Endothelial cell of umbilical vein (primary cell): ENCODE measurements around the gene CTNNA2. TPM values are rescaled to one million over a fixed set of nuclear protein-coding genes. Genes with fewer than 3 reads are reported as not detected.

Source experiments
- BruUV-seq: library from RNA; stranded (reverse); fragments of 400-500 nt; replicated peaks from 2 replicates; lab custom pipeline; 2021; lab: Mats Ljungman, UMichigan
- CTCF ChIA-PET: fragments of 300-600, 350-600 bp; sonication (Branson Sonifier 250); formaldehyde crosslinking; loops from one replicate; lab custom pipeline; 2021; ENCODE audit warnings: antibody characterized with exemption, inconsistent platforms; lab: Charles Lee
- POLR2A ChIA-PET: fragments of 300-600, 350-600 bp; sonication (Branson Sonifier 250); formaldehyde crosslinking; loops from one replicate; lab custom pipeline; 2021; ENCODE audit warnings: antibody characterized with exemption, inconsistent platforms; lab: Charles Lee
- DNase-seq: peaks from one replicate; pipeline ENCODE4 v3.0.0-alpha.2; 2011; ENCODE audit warnings: low read depth, low spot score
- FAIRE-seq: peaks from 2 replicates; lab custom pipeline; 2011; peaks lifted over from hg19 to GRCh38; lab: Jason Lieb, UNC
- H2AFZ ChIP-seq: 2 replicates; pipeline ENCODE4 v1.6.0; 2012; ENCODE audit warnings: low read depth, low read length, control low read depth, inconsistent platforms
- H3K27ac ChIP-seq: 2 replicates; pipeline ENCODE4 v1.5.1; 2011; ENCODE audit warnings: low read depth, mild to moderate bottlenecking, control low read depth, low read length, moderate library complexity; ENCODE audit not compliant: insufficient read depth
- H3K27me3 ChIP-seq, 2 experiments: 2 replicates each; pipeline versions ENCODE4 v1.6.0 to v1.6.1; 2011; ENCODE audit warnings: low read length in 2 of 2, mixed read lengths in 1 of 2; ENCODE audit not compliant: control insufficient read depth in 2 of 2, insufficient read depth in 2 of 2
- H3K36me3 ChIP-seq, 2 experiments: 2 replicates in 1 of 2; 3 replicates in 1 of 2; pipeline ENCODE4 v1.5.1; 2011; ENCODE audit warnings: low read length in 2 of 2, mild to moderate bottlenecking in 1 of 2, moderate library complexity in 1 of 2; ENCODE audit not compliant: control insufficient read depth in 2 of 2, insufficient read depth in 2 of 2; ENCODE audit errors: extremely low read depth in 1 of 2
- H3K4me1 ChIP-seq: 3 replicates; pipeline ENCODE4 v1.5.1; 2011; ENCODE audit warnings: mild to moderate bottlenecking, low read length; ENCODE audit not compliant: control insufficient read depth, insufficient read depth; ENCODE audit errors: extremely low read depth
- H3K4me2 ChIP-seq: 2 replicates; pipeline ENCODE4 v1.6.1; 2011; ENCODE audit warnings: low read length, control low read depth, mixed read lengths; ENCODE audit not compliant: insufficient read depth
- H3K4me3 ChIP-seq, 3 experiments: fragments of 200-600 bp in 1 of 3; sonication (generic), shearing (Covaris generic) in 1 of 3; replicated peaks in 1 of 3; 2 replicates each; pipeline ENCODE4 v1.5.1; 2011 to 2016; ENCODE audit warnings: control low read depth in 3 of 3, low read length in 3 of 3, mild to moderate bottlenecking in 2 of 3, inconsistent platforms in 1 of 3, low read depth in 1 of 3, moderate library complexity in 1 of 3; ENCODE audit not compliant: insufficient read depth in 1 of 3
- H3K79me2 ChIP-seq: 2 replicates; pipeline ENCODE4 v1.6.0; 2012; ENCODE audit warnings: low read length, inconsistent platforms; ENCODE audit not compliant: control insufficient read depth, insufficient read depth
- H3K9ac ChIP-seq: replicated peaks from 2 replicates; pipeline ENCODE3; 2011; ENCODE audit warnings: low read length, control low read depth; ENCODE audit not compliant: insufficient read depth; ENCODE audit errors: extremely low read depth
- H3K9me1 ChIP-seq: replicated peaks from 3 replicates; pipeline ENCODE4 v1.6.0; 2011; ENCODE audit warnings: mild to moderate bottlenecking, low read length; ENCODE audit not compliant: control insufficient read depth, insufficient read depth; ENCODE audit errors: extremely low read depth
- H3K9me3 ChIP-seq: replicated peaks from 2 replicates; pipeline ENCODE4 v1.5.1; 2012; ENCODE audit warnings: low read length, inconsistent platforms; ENCODE audit not compliant: control insufficient read depth, insufficient read depth
- H4K20me1 ChIP-seq: replicated peaks from 2 replicates; pipeline ENCODE3; 2011; ENCODE audit warnings: mild to moderate bottlenecking, low read length; ENCODE audit not compliant: control insufficient read depth, insufficient read depth; ENCODE audit errors: extremely low read depth
- CTCF ChIP-seq, 2 donors: IDR thresholded peaks; 1 replicate in 1 of 2; 2 replicates in 1 of 2; pipeline ENCODE4 v1.5.1; 2011; ENCODE audit warnings: low read length in 2 of 2, mild to moderate bottlenecking in 2 of 2, moderate library complexity in 2 of 2, control low read depth in 1 of 2, inconsistent platforms in 1 of 2, low read depth in 1 of 2; ENCODE audit not compliant: insufficient read depth in 1 of 2; ENCODE audit errors: extremely low read depth in 1 of 2
- EZH2 ChIP-seq: IDR thresholded peaks from 2 replicates; pipeline ENCODE4 v1.6.1; 2012; ENCODE audit warnings: borderline replicate concordance, low read depth, mild to moderate bottlenecking, moderate library complexity, low read length, inconsistent platforms; ENCODE audit not compliant: severe bottlenecking
- FOS ChIP-seq: IDR thresholded peaks from 2 replicates; pipeline ENCODE4 v1.6.1; 2011; ENCODE audit warnings: mild to moderate bottlenecking, low read length, moderate library complexity, borderline replicate concordance; ENCODE audit not compliant: insufficient read depth
- GATA2 ChIP-seq: IDR thresholded peaks from 2 replicates; pipeline ENCODE4 v1.7.0; 2011; ENCODE audit warnings: low read depth, mild to moderate bottlenecking, moderate library complexity, mixed read lengths, low read length; ENCODE audit not compliant: insufficient read length, insufficient read depth
- JUN ChIP-seq: IDR thresholded peaks from 2 replicates; pipeline ENCODE4 v1.6.1; 2011; ENCODE audit warnings: borderline replicate concordance, low read depth; ENCODE audit not compliant: insufficient read length, insufficient read depth
- MAX ChIP-seq: IDR thresholded peaks from 2 replicates; pipeline ENCODE4 v1.6.1; 2011; ENCODE audit not compliant: insufficient read depth, insufficient read length
- MYC ChIP-seq: IDR thresholded peaks from one replicate; pipeline ENCODE4 v1.6.1; 2011; ENCODE audit warnings: mild to moderate bottlenecking, low read depth, low read length
- POLR2A ChIP-seq: IDR thresholded peaks from 2 replicates; pipeline ENCODE4 v1.6.1; 2012; ENCODE audit warnings: low read depth, mild to moderate bottlenecking, control low read depth, low read length
- POLR2AphosphoS5 ChIP-seq: IDR thresholded peaks from 2 replicates; pipeline ENCODE4 v1.6.1; 2012; ENCODE audit warnings: low read depth, mild to moderate bottlenecking, control low read depth, low read length, moderate library complexity; ENCODE audit not compliant: insufficient read depth
- dilution Hi-C: fragments of 300-500 bp; cut with MboI; formaldehyde crosslinking; loops from one replicate; pipeline ENCODE4 v1.15.0; 2019; ENCODE audit warnings: low sequenced_read_pairs; ENCODE audit not compliant: extremely low pct_ligation_motif_present
- intact Hi-C: fragments of 100-400 bp; cut with micrococcal nuclease; formaldehyde crosslinking; loops from one replicate; pipeline ENCODE4 v1.10.0; 2022
- polyA plus RNA-seq, 4 experiments: library from polyadenylated mRNA; depleted of rRNA in 3 of 4; stranded (reverse) in 3 of 4; unstranded in 1 of 4; fragments of >200 nt; gene quantifications; 2 replicates each; pipeline versions ENCODE4 v1.2.1 to v1.2.3, GENCODE V29; 2011 to 2012; ENCODE audit warnings: missing spikeins in 1 of 4
- total RNA-seq: library from RNA; stranded (reverse); gene quantifications from 2 replicates; pipeline ENCODE4 v1.2.3, GENCODE V29; 2021

Gene CTNNA2
- total and polyA plus RNA-seq, 2 donors (not counting 3 experiments of a cell fraction or from before 2014, with no cell fraction given): not detected

GRCh38 chr2:80198042-80198441 lies 685.2 kb downstream of the CTNNA2 start:
- intact Hi-C loops (no loop called here), dilution Hi-C loops (no loop called here)
- H3K4me1 ChIP-seq: no peaks in the 10 kb centered on the region
- no peaks in the 10 kb centered on the region for H3K79me2 ChIP-seq
- H2AFZ ChIP-seq: no peak overlapping the region
- POLR2A ChIA-PET: no interaction called here
- H3K9me3 ChIP-seq: peaks cover 2% of the 10 kb centered on the region
- FAIRE-seq: no peak
- no peak for DNase-seq
- H3K27me3 ChIP-seq: no peaks in the 10 kb centered on the region
- CTCF ChIA-PET: no interaction called here
- H3K27ac ChIP-seq: no peak overlapping the region
- no peaks in the 10 kb centered on the region for H4K20me1 ChIP-seq
- no peaks in the 10 kb centered on the region for H3K36me3 ChIP-seq
- no TSS peak for BruUV-seq
- H3K9ac ChIP-seq: no peak overlapping the region
- TF ChIP-seq EZH2 (no peak), CTCF (IDR thresholded peaks at IDR 0.05; ENCODE audit: extremely low read depth in 1 of 2, insufficient read depth in 1 of 2, low read depth in 1 of 2, low read length in 2 of 2) (no peak), JUN (no peak), GATA2 (no peak), FOS (no peak), MAX (no peak), POLR2A (no peak), MYC (no peak), POLR2AphosphoS5 (no peak)
- no peaks in the 10 kb centered on the region for H3K9me1 ChIP-seq
- no peak overlapping the region for H3K4me3 ChIP-seq
- H3K4me2 ChIP-seq: no peak overlapping the region
